Retinal pigment epithelial cell (primary cell): ENCODE data around the gene TRAFD1.

Source experiments
- DNase-seq: peaks from one replicate; pipeline ENCODE4 v3.0.0-alpha.2; 2010; ENCODE audit warnings: low read depth
- H3K4me3 ChIP-seq: 2 replicates; pipeline ENCODE4 v1.5.1; 2011; ENCODE audit warnings: mild to moderate bottlenecking, low read length, control low read depth, moderate library complexity
- TF ChIP-seq, protein P1 (sequence below): conservative IDR thresholded peaks from 2 replicates; pipeline ENCODE4 v1.5.1; 2011; ENCODE audit warnings: low read depth, low read length, control low read depth, inconsistent platforms

Gene TRAFD1

DNA sequence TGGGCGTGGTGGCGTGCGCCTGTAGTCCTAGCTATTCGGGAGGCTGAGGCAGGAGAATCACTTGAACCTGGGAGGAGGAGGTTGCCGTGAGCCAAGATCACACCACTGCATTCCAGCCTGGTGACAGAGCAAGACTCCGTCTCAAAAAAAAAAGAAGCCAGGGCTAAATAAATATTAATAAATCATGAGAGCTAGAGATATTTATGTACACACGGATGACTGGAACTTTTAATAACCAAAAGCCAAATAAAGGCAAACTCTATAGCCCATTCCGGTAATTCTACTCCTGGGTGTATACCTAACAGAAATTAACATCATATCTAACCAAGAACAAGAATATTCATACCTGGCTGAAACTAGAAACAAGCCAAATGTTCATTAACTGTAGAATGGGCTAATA, 7.7 kb upstream of the TRAFD1 start:
- DNase-seq = no peak
- TF ChIP-seq, protein P1, sequence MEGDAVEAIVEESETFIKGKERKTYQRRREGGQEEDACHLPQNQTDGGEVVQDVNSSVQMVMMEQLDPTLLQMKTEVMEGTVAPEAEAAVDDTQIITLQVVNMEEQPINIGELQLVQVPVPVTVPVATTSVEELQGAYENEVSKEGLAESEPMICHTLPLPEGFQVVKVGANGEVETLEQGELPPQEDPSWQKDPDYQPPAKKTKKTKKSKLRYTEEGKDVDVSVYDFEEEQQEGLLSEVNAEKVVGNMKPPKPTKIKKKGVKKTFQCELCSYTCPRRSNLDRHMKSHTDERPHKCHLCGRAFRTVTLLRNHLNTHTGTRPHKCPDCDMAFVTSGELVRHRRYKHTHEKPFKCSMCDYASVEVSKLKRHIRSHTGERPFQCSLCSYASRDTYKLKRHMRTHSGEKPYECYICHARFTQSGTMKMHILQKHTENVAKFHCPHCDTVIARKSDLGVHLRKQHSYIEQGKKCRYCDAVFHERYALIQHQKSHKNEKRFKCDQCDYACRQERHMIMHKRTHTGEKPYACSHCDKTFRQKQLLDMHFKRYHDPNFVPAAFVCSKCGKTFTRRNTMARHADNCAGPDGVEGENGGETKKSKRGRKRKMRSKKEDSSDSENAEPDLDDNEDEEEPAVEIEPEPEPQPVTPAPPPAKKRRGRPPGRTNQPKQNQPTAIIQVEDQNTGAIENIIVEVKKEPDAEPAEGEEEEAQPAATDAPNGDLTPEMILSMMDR = no peak

DNA sequence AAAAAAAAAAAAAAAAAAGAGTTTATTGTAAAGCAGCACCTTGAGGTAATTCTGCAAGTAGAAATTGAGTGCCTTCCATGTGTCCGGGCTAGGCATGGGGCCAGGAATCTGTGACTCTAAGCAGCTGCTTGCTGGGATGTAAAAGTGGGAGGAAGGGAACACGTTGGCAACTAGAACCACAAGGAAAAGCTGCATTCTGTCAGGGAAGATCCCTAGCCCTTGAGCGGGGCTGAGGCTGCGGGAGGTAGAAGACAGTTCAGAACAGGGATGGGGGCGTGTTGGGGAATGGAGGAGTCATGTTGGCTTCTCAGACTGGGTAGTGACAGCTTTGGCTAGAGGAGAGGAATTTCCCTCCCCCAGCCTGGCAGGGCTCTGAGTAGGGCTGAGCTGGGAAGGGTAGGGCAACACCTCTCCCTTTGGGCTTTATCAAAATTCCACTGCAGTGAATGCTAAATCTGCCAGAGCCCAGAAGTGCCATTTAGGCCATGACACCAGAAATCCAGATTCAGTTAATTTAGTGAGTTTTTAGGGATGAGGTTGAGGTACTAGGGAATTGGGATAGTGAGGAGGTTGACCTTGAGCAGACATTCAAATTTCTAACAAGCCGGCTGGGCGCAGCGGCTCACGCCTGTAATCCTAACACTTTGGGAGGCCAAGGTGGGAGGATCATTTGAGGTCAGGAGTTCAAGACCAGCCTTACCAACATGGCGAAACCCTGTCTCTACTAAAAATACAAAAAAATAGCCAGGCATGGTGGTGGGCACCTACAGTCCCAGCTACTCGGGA, 3.4 kb upstream of the TRAFD1 start:
- no peak overlapping the region for H3K4me3 ChIP-seq
- TF ChIP-seq, protein P1 = no peak
- no peak for DNase-seq

More for the DNA sequence above, 7.7 kb upstream of the TRAFD1 start:
- H3K4me3 ChIP-seq = no peak overlapping the region

DNA sequence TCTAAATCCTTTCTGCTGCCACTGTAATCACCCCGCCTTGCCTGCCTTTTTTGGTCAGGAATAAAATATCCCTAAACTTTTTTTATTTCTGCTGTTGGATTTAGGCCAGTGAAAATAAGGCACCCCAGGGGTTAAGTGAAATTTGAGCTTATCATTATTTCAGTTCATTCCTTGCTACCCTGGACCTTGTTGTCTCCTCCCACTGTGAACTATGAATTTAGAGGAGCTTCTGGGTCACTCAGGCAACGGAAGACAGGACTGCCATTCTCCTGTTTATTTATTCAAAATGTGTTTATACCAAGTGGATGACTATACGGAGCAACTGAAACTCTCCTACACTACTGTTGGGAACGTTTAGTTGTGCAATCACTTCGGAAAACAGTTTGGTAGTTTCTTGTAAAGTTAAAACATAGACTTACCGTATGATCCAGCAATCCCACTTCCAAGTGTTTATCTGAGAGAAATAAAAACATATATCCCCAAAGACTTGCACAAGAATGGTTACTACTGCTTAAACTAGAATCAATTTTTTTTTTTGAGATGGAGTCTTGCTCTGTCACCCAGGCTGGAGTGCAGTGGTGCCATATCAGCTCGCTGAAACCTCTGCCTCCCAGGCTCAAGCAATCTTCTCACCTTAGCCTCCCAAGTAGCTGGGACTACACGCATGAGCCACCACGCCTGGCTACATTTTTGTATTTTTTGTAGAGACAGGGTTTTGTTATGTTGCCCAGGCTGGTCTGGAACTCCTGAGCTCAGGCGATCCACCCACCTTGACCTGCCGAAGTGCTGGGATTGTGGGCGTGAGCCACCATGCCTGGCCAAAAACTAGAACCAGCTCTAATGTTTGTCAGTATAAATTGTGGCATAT, 2.3 kb upstream of the TRAFD1 start:
- no peak overlapping the region for H3K4me3 ChIP-seq
- no peak for DNase-seq
- TF ChIP-seq, protein P1 = no peak

DNA sequence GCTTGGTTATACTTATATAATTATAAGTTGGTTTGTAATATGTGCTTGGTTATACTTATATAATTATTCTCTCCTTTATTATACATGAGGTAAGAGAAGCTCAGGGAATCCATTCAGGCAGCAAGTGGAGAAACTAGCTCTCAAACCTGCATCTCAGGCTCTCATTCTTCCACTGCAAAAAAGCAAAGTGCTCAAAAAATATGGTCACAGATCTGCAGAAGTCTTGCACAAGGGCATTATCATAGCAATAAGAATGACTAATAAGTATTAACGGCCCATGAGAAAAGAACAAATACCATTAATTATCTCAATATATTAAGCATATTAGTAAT, 476 bp upstream of the TRAFD1 start:
- DNase-seq = no peak
- TF ChIP-seq, protein P1 = no peak
- no peak overlapping the region for H3K4me3 ChIP-seq

DNA sequence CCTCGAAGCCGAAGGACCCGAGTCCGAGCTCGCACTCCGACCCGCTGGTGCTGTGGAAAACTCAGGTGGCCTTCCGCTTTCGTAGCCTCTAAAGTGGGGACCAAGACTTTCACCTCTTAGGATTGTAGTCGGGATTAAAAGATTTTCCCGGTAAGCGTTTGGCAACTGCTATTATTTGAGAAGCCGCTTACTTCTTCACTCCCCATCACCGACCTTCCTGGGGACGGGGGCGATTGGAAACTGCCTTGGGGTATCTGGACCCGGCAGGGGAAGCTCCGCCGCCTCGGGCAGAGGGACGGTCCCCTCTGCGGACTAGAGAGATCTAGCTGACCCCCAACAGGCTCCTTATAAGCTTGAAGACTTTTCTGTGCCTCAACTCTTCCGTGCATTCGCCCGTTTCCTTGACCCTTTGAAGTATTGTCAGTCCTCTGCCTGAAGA, 659 bp downstream of the TRAFD1 start:
- TF ChIP-seq, protein P1 = no peak
- H3K4me3 ChIP-seq = peak overlapping the region; percentile 91
- no peak for DNase-seq

DNA sequence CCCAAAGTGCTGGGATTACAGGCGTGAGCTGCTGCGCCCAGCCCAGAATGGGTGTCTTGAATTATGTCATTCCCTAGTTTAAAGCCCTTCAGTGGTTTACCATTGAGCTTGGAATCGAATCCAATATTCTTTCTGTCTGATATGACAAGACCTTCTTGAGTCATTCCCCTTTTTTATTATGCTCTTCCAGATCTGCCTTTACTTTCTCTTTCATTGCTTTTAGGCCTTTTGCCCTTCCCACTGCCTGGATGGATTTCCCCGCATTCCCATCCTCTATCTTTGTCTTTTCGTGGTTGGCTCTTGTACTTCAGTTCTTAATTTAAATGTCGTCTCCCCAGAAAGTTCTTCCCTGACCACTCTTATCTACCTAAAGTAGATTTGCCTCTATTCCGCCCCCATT, 1.6 kb downstream of the TRAFD1 start:
- TF ChIP-seq, protein P1 = no peak
- DNase-seq = no peak
- H3K4me3 ChIP-seq = no peak overlapping the region

DNA sequence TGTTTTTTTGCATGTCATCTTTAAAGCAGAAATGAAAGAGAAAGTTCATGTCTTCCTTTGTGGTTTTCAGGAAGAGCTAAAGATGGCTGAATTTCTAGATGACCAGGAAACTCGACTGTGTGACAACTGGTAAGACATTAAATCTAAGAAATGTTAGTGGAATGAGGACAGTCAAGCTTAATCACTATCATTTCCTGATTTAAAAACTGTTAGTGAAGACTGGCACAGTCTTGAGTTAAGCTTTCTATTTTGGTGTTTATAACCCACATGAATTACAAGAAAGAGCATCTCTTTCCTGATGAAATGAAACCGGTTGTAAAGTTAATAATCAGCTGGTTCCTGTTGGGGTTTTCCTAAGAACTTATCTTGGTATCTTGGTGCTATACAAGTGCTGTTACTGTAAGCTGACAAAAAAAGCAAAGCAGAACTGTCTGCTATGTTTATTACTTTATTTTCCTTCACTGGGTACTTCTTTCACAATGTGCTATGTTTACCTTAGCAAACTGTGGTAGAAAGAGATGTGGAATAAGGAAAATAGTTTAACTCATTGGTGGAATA, 5.2 kb downstream of the TRAFD1 start:
- no peak overlapping the region for H3K4me3 ChIP-seq
- no peak for DNase-seq
- TF ChIP-seq, protein P1 = no peak
